Dermis blood vessel endothelial cell (primary cell): Measurements from ENCODE around the gene P2RY14. TPM values are rescaled to one million over a fixed set of nuclear protein-coding genes. Genes with fewer than 3 reads are reported as not detected.

Experiments used
- DNase-seq: peaks from one replicate; pipeline ENCODE4 v3.0.0; 2010
- total RNA-seq: library from RNA; depleted of rRNA; stranded (reverse); fragments of >200 nt; gene quantifications from 2 replicates; pipeline ENCODE4 v1.2.3, GENCODE V29; 2014

Gene P2RY14
- total RNA-seq, 1 donor from 2014 or later, result not detected

DNA sequence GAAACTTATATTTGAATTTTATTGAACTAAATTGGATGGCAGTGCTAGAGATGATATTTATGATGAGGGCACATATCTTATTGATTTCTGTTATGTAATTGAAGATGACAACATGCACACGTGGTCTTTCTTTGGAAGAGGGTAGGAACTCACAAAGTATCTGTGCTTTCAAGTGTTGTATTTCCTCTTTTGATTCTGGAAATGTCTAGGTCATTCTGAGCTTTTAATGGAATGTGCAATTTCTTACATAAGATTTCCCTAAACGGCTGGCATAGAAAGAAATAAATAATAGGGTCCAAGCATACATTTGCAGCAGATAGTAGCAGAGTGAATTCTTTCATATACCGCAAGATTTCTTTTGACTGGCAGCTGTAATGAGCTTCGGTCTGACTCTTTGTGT lies 65.2 kb downstream of the P2RY14 start:
- no peak for DNase-seq

DNA sequence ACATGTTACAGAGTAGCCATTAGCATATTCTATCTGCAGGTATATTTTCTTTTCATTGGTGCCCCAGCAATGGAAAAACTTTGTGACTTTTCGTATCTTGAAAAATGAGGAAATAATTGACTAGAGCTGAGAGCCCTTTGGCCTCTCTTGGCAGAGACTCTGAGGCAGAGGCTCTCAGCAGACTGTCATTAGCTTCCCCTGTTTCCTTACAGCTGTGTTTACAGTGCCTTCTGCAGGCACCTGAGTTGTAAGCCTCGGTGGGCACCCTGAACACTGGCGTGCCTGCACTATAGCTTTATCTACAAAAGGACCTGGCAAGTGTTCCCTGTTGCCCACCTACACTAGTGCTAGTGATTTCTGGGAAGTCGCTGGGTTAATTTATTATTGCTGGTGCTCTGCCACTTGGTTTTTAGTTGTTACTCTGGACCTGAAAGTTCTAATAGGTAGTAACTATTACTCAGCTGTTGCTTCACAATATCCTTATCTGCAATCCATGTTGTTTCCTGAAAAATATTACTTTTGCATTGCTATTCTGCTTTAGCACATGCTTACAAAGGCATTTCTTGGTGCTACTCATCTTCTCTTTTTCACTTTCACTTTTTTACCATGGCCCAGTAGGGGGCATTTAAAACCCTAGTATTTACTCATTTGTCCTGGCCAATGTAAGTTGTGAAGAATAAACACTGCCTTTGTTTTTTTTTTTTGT lies 67.5 kb downstream of the P2RY14 start:
- DNase-seq, result peak; percentile 4

DNA sequence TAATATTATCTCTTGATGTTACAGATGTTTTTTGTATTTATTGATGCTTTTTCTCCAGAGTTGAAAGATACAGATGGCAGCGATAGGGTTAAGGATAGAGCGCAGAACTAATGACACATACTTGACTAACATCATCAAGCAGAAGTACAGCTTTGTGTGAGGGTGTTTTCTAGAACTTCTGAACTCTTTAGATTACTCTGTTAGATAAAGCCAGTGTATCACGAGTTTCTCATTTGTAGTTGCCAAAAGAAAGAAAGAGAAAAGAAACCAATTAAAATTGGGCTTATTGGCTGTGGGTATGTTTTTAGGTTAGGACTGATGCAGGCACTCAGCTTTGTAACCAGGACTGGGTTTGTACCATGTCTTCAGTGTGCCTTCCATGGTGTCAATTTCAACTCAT lies 68.7 kb downstream of the P2RY14 start:
- no peak for DNase-seq

DNA sequence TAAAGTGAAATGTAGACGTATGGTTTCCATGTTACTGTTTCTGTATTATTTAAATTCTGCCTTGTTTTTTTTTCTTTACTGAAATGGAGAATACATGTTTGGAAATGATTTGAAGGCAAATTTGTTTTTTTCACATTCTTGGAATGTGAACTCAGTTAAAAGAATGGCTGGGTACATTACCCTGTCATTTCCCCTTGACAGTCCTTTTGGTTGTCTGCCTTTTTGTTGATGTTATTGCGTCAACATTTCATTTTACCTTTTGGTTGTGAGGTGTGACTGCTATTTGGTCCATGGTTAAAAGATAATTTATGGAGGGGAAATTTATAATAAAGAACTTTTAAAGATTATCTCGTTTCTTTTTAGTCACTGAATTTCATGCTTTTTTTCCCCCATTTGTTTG lies 72.1 kb downstream of the P2RY14 start:
- DNase-seq, result no peak

DNA sequence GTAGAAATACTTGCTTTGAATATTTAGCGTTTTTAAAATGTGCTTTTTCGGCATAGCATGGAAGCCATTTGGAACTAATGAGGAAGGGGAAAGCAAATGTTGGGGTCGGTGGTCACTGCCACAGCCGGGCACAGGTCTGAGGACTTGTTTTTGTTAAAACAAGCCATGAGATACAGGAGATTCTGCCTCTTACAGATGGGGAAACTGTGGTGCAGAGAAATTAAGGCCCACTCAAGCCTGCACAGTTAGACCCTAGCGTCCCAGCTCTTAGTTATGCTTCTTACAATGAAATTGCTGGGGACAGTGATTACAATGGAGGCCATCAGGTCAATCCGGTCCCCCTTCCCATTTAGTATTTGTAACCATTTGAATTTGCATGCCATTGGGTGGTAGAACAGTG lies 72.9 kb downstream of the P2RY14 start:
- no peak for DNase-seq

DNA sequence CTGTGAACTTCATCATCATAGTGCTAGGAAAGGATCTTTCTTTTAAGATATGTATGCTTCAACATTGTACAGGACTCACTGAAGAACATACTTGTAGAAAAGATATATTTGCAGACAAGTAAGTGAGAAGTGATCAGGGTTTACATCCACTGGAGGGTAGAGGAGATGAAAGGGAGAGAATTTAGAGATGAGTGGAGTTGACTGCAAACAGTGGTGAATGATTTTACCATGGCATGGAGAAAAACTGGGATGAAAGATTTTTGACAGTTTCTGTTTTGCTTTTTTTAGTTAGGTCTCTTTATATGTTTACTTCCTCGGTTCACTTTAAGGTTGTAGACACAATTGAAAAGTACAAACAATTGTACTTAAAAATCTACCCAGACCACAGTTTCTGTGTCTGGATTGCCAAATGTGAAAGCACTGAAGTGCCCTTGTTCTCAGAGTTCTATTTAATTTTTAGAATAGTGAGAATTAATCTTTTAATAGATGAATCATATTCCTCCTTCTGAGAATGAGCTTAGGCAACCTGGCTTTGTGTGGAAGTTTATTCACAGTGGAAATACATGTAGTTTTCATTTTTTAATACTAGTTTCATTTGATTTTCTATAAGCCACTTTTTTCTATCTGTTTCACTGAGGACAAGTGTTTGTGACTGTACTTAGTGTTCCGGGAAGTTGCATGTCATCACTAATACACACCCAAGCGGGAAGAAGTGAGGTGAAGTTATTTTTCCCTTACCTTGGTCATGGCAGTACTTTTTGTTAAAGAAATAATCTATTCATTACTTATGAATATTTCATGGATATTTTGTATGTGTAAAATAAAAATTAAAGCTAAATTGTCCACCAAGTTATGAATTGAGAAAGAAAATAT lies 73.6 kb downstream of the P2RY14 start:
- no peak for DNase-seq

DNA sequence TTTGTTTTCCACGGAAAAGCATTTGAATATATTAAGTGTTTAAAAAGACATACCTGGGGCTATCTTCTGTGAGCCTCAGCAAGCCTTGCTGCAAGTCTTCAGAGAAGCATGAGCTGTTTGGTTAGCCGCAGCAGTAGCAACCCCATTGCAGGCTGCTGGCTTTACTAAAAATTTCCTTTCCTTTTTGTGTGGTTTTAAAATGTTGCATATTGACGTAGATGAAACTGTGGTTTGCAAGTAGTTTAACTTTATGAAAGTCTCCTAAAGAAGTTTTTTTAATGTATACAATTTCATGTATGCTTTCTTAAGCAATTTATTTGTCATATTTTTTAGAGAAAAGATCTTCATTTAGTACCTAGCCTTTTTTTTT lies 75.3 kb downstream of the P2RY14 start, which contains the start of gene GPR171:
Gene GPR171, minus strand, starts transcription at position 166 of the 370 bp plus-strand sequence. CDS start 3,830 bp downstream, outside the sequence.
- DNase-seq, result no peak

DNA sequence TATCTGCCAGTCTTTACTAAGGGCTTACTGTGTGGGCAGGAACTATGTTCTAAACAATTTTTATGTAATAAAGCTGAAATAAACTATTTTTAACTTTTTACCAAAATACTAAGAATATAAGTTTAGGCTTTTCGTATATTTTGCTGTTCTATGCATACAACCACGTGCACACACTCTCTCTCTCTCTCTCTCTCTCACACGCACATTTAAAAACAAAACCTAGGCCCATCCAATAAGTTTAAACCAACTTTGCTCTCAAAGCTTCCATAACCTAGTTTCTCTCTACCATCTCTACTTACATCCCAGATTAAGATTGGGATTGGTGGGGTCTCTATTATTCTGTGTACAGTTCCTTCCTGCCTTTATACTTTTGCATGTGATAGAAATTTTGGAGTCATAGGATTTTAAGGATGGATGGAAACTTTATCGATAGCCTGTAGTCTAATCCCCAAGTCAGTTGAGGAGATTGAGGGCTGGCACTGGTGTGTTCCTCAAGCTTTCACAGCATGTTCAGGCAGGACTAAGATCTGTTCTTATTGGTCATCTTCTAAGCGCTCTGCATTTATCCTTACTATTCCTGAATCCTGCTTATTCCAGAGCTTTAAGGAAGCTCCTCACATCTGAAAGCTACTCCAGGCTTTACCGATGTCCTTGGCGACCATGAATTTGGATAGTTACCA lies 77.2 kb downstream of the P2RY14 start:
- no peak for DNase-seq

DNA sequence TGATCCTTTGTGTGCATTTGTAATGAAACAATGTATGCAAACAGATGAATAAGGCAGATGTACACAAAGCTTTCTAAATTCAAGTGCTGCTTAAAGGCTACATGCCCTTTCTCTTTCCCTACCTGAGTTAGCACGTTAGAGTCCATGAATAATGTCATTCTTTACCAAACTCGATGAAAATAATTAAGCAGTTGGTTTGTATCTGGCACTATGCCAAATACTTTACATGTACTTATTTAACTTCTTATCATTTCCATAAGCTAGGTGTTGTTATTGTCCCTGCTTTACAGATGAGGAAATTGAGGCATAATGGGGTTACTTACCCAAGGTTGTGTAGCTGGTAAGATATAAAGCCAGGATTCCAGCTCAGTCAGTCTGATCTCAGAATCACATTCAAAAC lies 77.8 kb downstream of the P2RY14 start:
- DNase-seq, result peak; percentile 5

DNA sequence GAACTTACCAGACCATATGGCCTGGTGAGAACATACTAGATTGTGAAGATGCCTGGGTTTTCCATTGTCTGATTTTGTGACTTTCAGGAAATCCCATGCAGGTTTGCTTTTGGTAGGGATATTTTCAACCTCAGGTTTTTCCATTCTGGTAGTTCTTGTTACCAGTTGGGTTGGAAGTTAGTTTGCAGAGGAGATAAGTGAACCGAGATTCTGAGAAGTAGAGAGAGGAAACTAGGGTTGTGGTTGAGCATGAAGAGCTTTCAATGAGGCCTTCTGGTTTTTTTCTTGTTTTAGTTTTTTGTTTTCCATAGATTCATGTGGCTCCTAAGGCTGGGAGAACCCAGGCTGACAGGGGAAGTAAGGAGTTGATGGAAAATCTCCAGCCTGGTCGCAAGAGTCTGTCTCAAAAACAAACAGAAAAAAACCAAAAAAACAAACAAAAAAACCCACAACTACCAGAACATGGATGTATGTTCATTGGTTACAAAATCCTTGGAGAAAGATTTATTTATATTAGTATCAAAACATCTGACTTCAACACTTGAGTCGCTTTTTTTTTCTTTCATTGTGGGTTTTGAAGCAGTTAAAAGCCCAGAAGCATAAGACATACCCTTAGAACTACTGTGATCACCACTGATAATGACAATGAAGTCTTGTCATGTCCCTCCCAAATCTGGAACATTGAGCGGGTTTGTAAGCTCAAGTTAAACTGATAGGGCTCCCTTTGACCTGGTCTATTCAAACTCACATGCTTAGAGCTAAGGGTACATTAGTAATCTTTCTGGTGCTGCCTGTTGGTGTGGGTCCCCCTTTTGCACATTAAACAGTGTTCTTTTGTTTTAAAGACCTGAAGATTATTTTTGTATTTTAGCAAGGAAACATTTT lies 78.5 kb downstream of the P2RY14 start:
- DNase-seq, result no peak

DNA sequence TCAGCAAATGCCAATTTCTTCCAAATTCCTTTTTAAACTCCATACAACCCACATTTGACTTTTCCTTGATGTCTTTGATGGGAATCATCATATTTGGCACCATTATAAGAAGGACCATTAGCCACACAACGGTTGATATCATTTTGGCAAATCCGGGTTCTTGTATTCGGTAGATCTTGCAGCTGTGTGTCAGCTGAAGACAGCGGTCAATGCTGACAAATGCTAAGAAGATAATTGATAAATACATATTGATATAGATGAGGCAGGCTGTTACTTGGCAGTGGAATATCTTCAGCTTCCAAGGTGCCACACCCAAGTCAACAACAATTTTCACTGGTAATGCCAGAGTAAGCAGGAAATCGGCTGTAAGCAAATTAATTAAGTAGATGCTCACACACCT lies 79.5 kb downstream of the P2RY14 start:
- DNase-seq, result no peak

DNA sequence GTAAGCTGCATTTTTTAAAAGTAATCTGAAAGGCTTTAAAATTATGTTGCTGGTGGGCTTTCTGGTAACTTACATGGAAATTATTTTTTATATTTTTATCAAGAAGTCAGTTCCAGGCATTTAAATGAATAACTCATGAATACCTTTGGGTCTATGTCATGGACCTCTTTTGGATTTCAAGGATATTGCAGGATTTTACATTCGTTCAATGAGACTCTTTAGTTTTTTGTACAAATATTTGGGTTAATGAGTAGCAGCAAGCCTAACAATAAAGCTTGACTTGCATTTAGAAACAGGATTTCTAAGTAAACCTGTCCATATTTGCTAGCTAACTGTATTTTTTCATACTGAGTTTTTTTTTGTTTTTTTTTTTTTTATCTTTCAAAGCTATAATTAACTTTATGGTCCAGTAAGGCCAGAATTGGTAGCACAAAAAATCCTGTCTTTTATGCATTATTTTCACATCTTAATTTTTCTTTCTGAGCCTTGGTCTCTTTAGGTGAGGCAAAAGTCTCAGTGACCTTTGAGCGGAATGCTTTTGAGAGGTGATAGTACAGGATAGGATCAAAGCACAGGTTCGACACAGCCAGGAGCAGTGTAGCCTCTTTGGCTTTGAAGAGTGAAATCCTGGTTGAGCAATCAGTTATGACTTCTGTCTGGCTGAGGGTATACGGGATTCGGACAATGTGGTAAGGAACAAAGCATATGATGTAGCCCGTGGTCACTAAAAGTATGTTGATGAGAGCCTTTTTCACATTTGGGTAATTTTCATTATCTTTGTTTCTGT lies 80.2 kb downstream of the P2RY14 start:
- no peak for DNase-seq

DNA sequence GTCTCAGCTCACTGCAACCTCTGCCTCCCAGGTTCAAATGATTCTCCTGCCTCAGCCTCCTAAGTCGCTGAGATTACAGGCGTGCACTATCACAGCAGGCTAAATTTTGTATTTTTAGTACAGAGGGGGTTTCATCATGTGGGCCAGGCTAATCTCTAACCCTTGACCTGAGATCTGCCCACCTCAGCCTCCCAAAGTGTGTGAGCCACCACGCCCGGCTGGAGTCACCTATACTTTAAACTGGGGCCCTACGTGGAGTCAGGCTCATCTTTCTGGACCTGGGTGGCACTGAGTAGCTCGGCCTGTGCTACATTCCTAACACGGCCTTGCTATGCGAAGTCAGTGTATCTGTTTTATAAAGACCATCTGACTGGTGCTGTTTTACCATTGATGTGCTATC lies 81.1 kb downstream of the P2RY14 start:
- no peak for DNase-seq

DNA sequence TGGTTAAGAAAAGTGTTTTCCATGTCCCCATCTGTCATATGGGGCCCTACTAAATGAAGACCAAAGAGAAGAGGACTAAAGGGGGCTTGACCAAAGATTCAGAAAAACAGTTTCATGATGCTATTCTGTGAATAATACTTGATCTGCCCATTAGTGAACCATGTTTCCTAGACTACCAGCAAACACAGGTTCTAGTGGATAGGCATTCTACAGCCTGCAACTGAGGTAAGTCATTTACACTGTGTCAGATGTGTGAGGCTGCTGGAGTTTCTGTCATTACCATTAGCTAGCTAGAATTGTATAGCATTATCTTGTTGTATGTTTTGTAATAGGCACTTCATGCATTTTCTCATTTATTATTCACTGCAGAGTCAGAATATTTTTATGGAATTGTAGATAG lies 81.9 kb downstream of the P2RY14 start:
- DNase-seq, result no peak

DNA sequence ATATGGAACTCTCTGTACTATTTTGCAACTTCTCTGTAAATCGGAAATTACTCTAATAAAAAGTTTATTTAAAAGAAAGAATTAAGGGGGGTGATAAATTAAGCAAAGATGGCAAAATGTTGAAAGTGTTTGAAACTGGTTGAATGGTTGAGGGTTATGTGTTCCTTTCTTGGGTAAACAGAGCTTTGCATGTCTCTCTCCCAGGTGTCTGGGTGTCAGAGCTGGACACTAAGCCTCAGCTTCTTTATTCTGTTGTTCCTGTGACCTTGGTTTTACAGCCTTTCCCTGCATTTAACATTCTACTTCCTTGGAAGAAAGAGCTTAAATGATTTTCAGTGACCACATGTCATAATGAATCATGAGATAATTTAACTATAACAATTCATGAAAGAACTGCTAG lies 82.5 kb downstream of the P2RY14 start:
- no peak for DNase-seq

DNA sequence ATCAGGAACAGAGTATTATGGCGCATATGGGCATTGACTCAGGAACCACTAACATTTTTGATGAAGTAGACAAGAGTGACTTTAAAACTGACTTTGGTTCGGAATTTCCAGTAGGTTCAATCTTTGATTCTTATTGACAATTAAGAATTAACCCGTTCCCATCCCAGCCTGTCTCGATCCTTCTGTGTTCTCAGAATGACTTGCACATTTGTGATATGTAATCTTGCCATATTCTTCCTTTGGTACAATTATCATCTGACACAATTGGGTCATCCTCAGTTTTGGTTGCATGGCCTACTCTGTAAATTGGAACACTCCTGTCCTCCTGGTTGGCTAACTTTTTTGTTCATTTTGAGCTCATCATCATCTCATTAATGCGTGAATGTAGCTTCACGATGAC lies 85.8 kb downstream of the P2RY14 start:
- DNase-seq, result no peak

DNA sequence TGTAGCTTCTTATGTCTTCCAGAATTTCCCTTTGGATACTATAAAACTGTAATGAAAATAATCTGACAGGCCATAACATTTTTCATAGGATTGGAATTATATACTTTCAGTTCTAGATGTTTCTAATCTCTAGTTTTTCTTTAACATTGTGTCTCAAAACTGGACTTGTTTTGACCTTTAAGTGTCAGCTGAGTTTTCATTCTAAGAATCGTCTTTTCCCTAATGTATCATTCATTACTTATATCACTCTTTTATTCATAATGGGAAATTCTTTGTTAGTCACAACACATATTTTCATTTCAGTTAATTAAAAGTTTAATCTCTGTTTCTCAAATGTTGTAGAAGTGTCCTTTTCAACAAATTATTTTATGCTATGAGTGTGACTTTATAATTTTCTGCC lies 87.2 kb downstream of the P2RY14 start:
- DNase-seq, result no peak

DNA sequence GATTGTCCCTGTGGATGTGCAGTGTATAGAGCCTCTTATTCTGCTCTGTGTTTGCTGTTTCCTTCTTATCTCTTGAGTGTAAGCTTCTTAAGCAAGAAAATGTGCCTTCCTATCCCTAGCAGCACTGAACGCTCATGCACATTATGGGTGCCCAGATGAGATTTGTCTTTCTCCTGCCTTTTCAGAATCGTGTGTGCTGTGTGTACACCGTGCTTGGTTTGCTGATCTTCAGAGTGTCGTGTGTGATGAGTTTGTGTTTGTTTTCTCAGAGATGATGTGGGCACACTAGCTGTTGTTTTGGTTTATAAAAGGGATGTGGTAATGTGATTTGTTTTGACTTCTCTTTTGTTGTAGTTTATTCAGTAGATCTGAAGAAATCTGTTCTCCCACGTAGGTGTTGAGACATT lies 95.1 kb downstream of the P2RY14 start:
- no peak for DNase-seq

DNA sequence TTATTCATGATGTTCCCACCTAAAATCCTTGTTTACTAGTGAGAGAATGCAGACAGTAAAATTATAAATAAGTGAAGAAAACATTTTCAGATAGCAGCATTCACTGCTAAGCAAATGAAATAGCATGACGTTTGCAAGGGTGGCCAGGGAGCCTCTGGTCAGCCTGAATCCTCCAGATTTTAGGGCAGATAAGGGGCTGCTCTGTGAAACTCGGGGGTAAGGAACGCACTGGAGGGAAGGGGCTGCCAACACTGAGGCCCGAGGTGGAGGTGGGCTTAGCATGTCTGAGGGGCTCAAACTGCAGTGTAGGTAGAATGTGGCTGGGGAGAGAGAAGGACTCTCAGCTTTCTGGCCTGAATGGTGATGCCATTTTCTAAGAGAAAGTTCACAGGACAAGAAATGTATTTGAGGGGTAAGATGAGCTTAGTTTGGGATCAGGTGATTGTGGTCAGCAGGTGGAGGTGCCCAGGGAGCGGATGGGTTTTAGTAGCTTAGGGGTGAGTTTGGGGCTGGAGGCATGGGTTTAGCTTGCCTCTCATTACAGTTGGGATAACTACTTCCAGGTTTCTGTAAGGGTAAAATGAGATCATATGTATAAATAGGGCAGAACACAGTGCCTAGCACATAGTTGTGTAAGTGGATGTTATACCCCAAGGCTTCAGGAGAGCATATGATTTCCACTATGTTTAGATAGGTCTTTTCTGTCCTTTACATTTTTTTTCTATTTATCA lies 95.8 kb downstream of the P2RY14 start:
- DNase-seq, result no peak

DNA sequence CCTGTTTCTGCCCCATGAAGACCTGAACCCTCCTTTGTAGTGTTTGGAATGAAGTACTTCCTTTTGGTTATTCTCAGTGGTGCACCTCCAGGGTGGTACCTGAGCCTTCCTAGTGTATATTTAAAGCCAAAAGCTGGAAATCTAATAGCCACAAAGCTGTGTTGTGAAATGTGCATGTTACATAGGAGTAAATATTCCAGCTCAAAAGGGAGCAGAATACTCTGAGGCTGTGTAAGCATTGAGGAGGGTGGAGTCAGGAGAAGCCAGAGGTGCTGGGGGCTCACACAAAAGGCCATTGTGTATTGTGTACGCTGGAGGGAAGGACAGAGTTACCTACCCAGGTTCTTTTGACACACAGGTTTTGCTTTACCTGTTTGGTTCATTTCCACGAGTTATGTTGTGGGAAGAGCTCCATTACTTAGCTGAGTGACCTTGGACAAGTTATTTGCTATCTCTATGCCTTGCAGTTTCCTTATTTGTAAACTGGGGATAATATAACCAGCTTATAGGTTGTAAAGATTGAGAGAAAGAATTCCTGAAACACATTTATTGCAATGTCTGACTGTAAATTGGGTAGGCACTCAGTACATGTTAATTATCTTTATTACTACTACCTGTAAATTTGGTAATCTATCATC lies 100.0 kb downstream of the P2RY14 start:
- DNase-seq, result no peak
